Hepatocyte (in vitro differentiated cells): ENCODE results near the gene POU6F2. TPM values are rescaled to one million over a fixed set of nuclear protein-coding genes. Genes with fewer than 3 reads are reported as not detected.
"Not testable (repeated sequence)": the region's sequence is repeated elsewhere in the genome, so short reads cannot be mapped to it uniquely, and the experiment has no call there.

Experiments
- DNase-seq: peaks from one replicate; pipeline ENCODE4 v3.0.0-alpha.2; 2016; ENCODE audit warnings: low spot score
- H2AFZ ChIP-seq: fragments of 200-600 bp; sonication (generic); 2 replicates; pipeline ENCODE4 v1.6.0; 2016; ENCODE audit warnings: antibody characterized with exemption, mild to moderate bottlenecking
- H3K27ac ChIP-seq: fragments of 200-600 bp; sonication (generic); 2 replicates; pipeline ENCODE4 v1.5.1; 2016; ENCODE audit warnings: mild to moderate bottlenecking
- H3K27me3 ChIP-seq: fragments of 200-600 bp; sonication (generic); 2 replicates; pipeline ENCODE4 v1.6.1; 2016
- H3K36me3 ChIP-seq: fragments of 200-600 bp; sonication (generic); replicated peaks from 2 replicates; pipeline ENCODE4 v1.5.1; 2016; ENCODE audit warnings: low read depth; ENCODE audit not compliant: insufficient read depth
- H3K4me1 ChIP-seq: fragments of 200-600 bp; sonication (generic); 2 replicates; pipeline ENCODE4 v1.5.1; 2016; ENCODE audit warnings: mild to moderate bottlenecking, moderate library complexity; ENCODE audit not compliant: insufficient read depth
- H3K4me2 ChIP-seq: fragments of 200-600 bp; sonication (generic); 2 replicates; pipeline ENCODE4 v1.6.0; 2016
- H3K4me3 ChIP-seq: fragments of 200-600 bp; sonication (generic); 2 replicates; pipeline ENCODE4 v1.5.1; 2016; ENCODE audit warnings: mild to moderate bottlenecking
- H3K79me2 ChIP-seq: fragments of 200-600 bp; sonication (generic); 2 replicates; pipeline ENCODE4 v1.6.0; 2017; ENCODE audit warnings: mild to moderate bottlenecking
- H3K9me2 ChIP-seq: fragments of 200-600 bp; sonication (generic); replicated peaks from 2 replicates; pipeline ENCODE4 v1.6.0; 2017; ENCODE audit warnings: mild to moderate bottlenecking; ENCODE audit not compliant: insufficient read depth
- H3K9me3 ChIP-seq: fragments of 200-600 bp; sonication (generic); 2 replicates; pipeline ENCODE4 v1.5.1; 2016; ENCODE audit warnings: low read depth, mild to moderate bottlenecking
- H4K20me1 ChIP-seq: fragments of 200-600 bp; sonication (generic); 2 replicates; pipeline ENCODE4 v1.6.0; 2016; ENCODE audit warnings: mild to moderate bottlenecking; ENCODE audit not compliant: insufficient read depth, poor library complexity, severe bottlenecking
- EZH2 ChIP-seq: fragments of 200-600 bp; sonication (generic); IDR thresholded peaks from 2 replicates; pipeline ENCODE4 v1.6.1; 2016; ENCODE audit warnings: antibody characterized with exemption, mild to moderate bottlenecking, borderline replicate concordance
- EZH2phosphoT487 ChIP-seq: fragments of 200-600 bp; sonication (generic); IDR thresholded peaks from one replicate; pipeline ENCODE4 v1.6.1; 2018; ENCODE audit warnings: antibody characterized with exemption, mild to moderate bottlenecking, low read depth, moderate library complexity; ENCODE audit not compliant: unreplicated experiment, severe bottlenecking
- WGBS: methylation state at CpG from one replicate; pipeline ENCODE4 v1.1.6; 2016; ENCODE audit warnings: low lambda C conversion rate; ENCODE audit errors: missing lambda C conversion rate; 5-methylcytosine and 5-hydroxymethylcytosine counted together
- polyA plus RNA-seq: library from polyadenylated mRNA; unstranded; fragments of >200 nt; fragmentation: Nextera tagmentation; extraction: Ambion mirVana; gene quantifications from 2 replicates; pipeline ENCODE4 v1.2.1, GENCODE V29; 2016
- total RNA-seq: library from RNA; depleted of rRNA; stranded (reverse); fragments of >200 nt; gene quantifications from 2 replicates; pipeline ENCODE4 v1.2.3, GENCODE V29; 2014
- TF ChIP-seq, protein P1 (sequence below): fragments of 200-600 bp; sonication (generic); IDR thresholded peaks from 2 replicates; pipeline ENCODE4 v1.5.1; 2016; ENCODE audit warnings: antibody characterized with exemption, mild to moderate bottlenecking; ENCODE audit not compliant: poor library complexity

The POU6F2 gene
- total and polyA plus RNA-seq, 2 experiments from 2014 or later = 0.67 to 1.4 TPM

DNA sequence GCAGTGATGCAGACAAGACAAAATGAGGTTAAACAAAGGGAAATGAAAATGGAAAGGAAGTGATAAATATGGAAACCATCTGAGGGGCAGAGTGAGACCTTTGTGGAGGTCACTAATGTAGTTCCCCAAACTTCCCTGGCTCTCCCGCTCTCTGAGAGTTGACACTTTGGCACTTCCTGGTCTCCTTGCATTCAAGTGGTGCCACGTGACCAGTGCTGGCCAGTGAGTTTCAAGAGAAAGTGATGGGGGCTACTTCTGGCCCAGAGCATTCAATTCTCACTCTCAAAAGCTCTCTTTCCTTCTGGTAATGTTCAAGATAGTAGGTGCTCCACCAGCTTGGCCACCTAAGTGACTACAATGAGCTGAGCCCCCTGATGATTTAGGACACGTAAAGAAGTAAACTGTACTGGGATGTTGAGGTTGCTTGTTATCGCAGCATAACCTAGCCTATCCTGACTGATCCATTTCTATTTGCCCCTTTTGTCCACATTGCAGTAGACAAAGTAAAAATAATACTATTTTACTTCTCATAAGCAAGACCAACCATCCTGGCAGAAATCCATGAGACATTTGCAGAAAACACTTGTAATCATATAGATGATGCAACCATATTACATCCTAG is 346.5 kb downstream of the POU6F2 start:
- TF ChIP-seq EZH2 = no peak
- TF ChIP-seq, protein P1, sequence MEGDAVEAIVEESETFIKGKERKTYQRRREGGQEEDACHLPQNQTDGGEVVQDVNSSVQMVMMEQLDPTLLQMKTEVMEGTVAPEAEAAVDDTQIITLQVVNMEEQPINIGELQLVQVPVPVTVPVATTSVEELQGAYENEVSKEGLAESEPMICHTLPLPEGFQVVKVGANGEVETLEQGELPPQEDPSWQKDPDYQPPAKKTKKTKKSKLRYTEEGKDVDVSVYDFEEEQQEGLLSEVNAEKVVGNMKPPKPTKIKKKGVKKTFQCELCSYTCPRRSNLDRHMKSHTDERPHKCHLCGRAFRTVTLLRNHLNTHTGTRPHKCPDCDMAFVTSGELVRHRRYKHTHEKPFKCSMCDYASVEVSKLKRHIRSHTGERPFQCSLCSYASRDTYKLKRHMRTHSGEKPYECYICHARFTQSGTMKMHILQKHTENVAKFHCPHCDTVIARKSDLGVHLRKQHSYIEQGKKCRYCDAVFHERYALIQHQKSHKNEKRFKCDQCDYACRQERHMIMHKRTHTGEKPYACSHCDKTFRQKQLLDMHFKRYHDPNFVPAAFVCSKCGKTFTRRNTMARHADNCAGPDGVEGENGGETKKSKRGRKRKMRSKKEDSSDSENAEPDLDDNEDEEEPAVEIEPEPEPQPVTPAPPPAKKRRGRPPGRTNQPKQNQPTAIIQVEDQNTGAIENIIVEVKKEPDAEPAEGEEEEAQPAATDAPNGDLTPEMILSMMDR = no peak
- no peak for TF ChIP-seq EZH2phosphoT487
- no peaks in the 10 kb centered on the region for H3K36me3 ChIP-seq
- no peak overlapping the region for H2AFZ ChIP-seq
- WGBS = 96% methylated on average over 4 of the region's 4 CpGs
- DNase-seq = no peak
- no peaks in the 10 kb centered on the region for H3K9me2 ChIP-seq
- H3K4me2 ChIP-seq = no peak overlapping the region
- H3K79me2 ChIP-seq = no peaks in the 10 kb centered on the region
- no peaks in the 10 kb centered on the region for H3K27me3 ChIP-seq
- H3K27ac ChIP-seq = no peak overlapping the region
- no peaks in the 10 kb centered on the region for H3K9me3 ChIP-seq
- H3K4me3 ChIP-seq = no peak overlapping the region
- no peaks in the 10 kb centered on the region for H4K20me1 ChIP-seq
- no peaks in the 10 kb centered on the region for H3K4me1 ChIP-seq

DNA sequence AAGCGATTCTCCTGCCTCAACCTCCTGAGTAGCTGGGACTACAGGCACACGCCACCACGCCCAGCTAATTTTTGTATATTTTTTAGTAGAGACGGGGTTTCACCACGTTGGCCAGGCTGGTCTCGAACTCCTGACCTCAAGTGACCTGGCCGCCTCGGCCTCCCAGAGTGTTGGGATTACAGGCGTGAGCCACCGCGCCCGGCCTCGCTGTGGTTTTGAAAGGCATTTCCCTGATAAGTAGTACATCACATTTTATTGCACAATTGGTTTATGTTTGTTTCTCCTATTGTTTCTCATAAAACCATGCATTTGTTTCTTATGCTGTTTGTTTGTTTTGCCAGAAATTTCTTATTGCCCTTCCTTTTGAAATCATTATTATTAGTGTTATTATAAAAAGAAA is 353.9 kb downstream of the POU6F2 start:
- H3K4me3 ChIP-seq, H3K27me3 ChIP-seq, H3K4me1 ChIP-seq, DNase-seq, H3K9me3 ChIP-seq, H3K4me2 ChIP-seq, H3K36me3 ChIP-seq, H2AFZ ChIP-seq, H4K20me1 ChIP-seq, H3K27ac ChIP-seq, H3K9me2 ChIP-seq, H3K79me2 ChIP-seq: not testable (repeated sequence)
- 77% methylated on average over 13 of the region's 13 CpGs for WGBS

DNA sequence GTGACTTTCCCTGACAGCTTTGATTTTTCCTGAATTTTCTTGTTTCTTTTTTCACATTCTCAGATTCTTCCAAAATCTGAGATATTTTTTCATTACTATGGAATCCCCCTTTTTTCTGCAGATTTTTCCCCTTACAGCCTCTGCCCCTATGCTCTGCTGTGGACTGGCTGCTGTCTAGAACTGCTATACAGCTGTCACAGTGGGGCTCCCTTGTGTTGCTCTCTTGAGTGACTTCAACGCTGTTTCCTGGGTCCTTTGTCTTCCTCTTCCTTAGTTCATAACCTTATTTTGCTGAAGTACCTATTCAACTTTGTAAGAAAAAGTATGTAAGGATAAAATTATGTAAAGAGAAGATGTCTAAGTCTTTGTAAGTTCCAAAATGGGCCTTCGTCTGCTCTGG is 354.4 kb downstream of the POU6F2 start:
- H3K9me3 ChIP-seq = no peaks in the 10 kb centered on the region
- 85% methylated on average over 2 of the region's 2 CpGs for WGBS
- no peak overlapping the region for H2AFZ ChIP-seq
- no peaks in the 10 kb centered on the region for H3K79me2 ChIP-seq
- no peak for TF ChIP-seq EZH2phosphoT487
- TF ChIP-seq, protein P1 = no peak
- no peak for TF ChIP-seq EZH2
- H3K9me2 ChIP-seq = no peaks in the 10 kb centered on the region
- H3K27ac ChIP-seq = no peak overlapping the region
- no peaks in the 10 kb centered on the region for H3K36me3 ChIP-seq
- DNase-seq = no peak
- H3K4me1 ChIP-seq = no peaks in the 10 kb centered on the region
- no peaks in the 10 kb centered on the region for H3K27me3 ChIP-seq
- no peaks in the 10 kb centered on the region for H4K20me1 ChIP-seq
- H3K4me3 ChIP-seq = no peak overlapping the region
- H3K4me2 ChIP-seq = no peak overlapping the region

DNA sequence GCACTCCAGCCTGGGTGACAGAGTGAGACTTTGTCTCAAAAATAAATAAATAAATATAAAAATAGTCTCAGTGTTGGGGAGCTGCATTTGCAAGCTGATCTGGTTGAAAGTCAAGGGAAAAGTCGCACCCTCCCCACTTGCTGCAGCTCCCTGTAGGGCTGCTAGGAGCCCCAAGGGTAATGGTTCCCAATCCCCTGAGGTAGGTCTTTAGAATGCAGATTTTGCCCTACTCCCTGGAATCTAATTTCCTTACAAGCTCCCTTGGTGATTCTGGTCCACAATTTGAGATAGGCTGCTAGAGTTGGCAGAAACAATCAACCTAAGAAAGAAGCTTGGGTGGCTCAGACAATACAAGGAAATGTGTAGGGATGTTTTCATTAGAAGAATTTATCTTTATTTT is 356.0 kb downstream of the POU6F2 start:
- H3K4me2 ChIP-seq = no peak overlapping the region
- no peak overlapping the region for H3K4me3 ChIP-seq
- no peak overlapping the region for H3K27ac ChIP-seq
- WGBS = 89% methylated on average over 1 of the region's 1 CpG
- H4K20me1 ChIP-seq = no peaks in the 10 kb centered on the region
- H3K36me3 ChIP-seq = no peaks in the 10 kb centered on the region
- H3K27me3 ChIP-seq = no peaks in the 10 kb centered on the region
- no peak for DNase-seq
- no peaks in the 10 kb centered on the region for H3K9me3 ChIP-seq
- H3K79me2 ChIP-seq = no peaks in the 10 kb centered on the region
- H3K4me1 ChIP-seq = no peaks in the 10 kb centered on the region
- TF ChIP-seq, protein P1 = no peak
- TF ChIP-seq EZH2phosphoT487 (no peak), EZH2 (no peak)
- H2AFZ ChIP-seq = no peak overlapping the region
- H3K9me2 ChIP-seq = no peaks in the 10 kb centered on the region
